Neuronal stem cell (in vitro differentiated cells): ENCODE results near the gene SIGLEC10.

Experiments used
- DNase-seq: peaks from one replicate; pipeline ENCODE4 v3.0.0-alpha.2; 2013; ENCODE audit warnings: low spot score
- H2AFZ ChIP-seq: one replicate; pipeline ENCODE4 v1.6.1; 2013; ENCODE audit warnings: mild to moderate bottlenecking, low read length, inconsistent platforms
- H2AK5ac ChIP-seq: 2 replicates; pipeline ENCODE4 v1.6.1; 2013; ENCODE audit warnings: low read depth, mild to moderate bottlenecking, inconsistent platforms, low read length, moderate library complexity, mixed read lengths
- H2BK120ac ChIP-seq: 2 replicates; pipeline ENCODE4 v1.6.1; 2013; ENCODE audit warnings: low read depth, mild to moderate bottlenecking, inconsistent platforms, low read length, moderate library complexity, mixed read lengths
- H2BK12ac ChIP-seq: one replicate; pipeline ENCODE4 v1.6.1; 2013; ENCODE audit warnings: low read length, inconsistent platforms
- H2BK15ac ChIP-seq: 2 replicates; pipeline ENCODE4 v1.6.1; 2013; ENCODE audit warnings: mild to moderate bottlenecking, low read length, inconsistent platforms, mixed read lengths
- H2BK5ac ChIP-seq: one replicate; pipeline ENCODE4 v1.6.1; 2013; ENCODE audit warnings: inconsistent platforms, mild to moderate bottlenecking, low read length, moderate library complexity
- H3K14ac ChIP-seq: one replicate; pipeline ENCODE4 v1.6.1; 2013; ENCODE audit warnings: low read length, inconsistent platforms
- H3K18ac ChIP-seq: 2 replicates; pipeline ENCODE4 v1.6.1; 2013; ENCODE audit warnings: low read length, inconsistent platforms
- H3K23ac ChIP-seq: 2 replicates; pipeline ENCODE4 v1.6.1; 2013; ENCODE audit warnings: low read depth, mild to moderate bottlenecking, mixed read lengths, low read length, inconsistent platforms; ENCODE audit not compliant: poor library complexity
- H3K27ac ChIP-seq: replicated peaks from 3 replicates; pipeline ENCODE4 v1.5.1; 2013; ENCODE audit warnings: low read length, inconsistent platforms
- H3K27me3 ChIP-seq, 3 experiments: 2 replicates each; pipeline ENCODE4 v1.6.1; 2013; ENCODE audit warnings: low read length in 3 of 3, mild to moderate bottlenecking in 2 of 3, inconsistent platforms in 1 of 3, low read depth in 1 of 3, mixed read lengths in 1 of 3, moderate library complexity in 1 of 3; ENCODE audit not compliant: control insufficient read depth in 3 of 3, insufficient read depth in 3 of 3
- H3K36me3 ChIP-seq, 2 donors: replicated peaks in 1 of 2; 2 replicates each; pipeline ENCODE4 v1.6.1; 2013; ENCODE audit warnings: low read length in 2 of 2; ENCODE audit not compliant: control insufficient read depth in 2 of 2, insufficient read depth in 2 of 2
- H3K4ac ChIP-seq: 2 replicates; pipeline ENCODE4 v1.6.1; 2013; ENCODE audit warnings: inconsistent platforms, mild to moderate bottlenecking, low read length, moderate library complexity
- H3K4me1 ChIP-seq, 2 donors: 1 replicate in 1 of 2; 2 replicates in 1 of 2; pipeline ENCODE4 v1.6.1; 2013; ENCODE audit warnings: low read length in 2 of 2, low read depth in 1 of 2; ENCODE audit not compliant: control insufficient read depth in 2 of 2, insufficient read depth in 1 of 2
- H3K4me2 ChIP-seq: one replicate; pipeline ENCODE4 v1.6.1; 2013; ENCODE audit warnings: mild to moderate bottlenecking, low read length, inconsistent platforms; ENCODE audit not compliant: insufficient read depth, poor library complexity, severe bottlenecking
- H3K4me3 ChIP-seq, 2 donors: 2 replicates each; pipeline ENCODE4 v1.5.1; 2013; ENCODE audit warnings: low read length in 2 of 2, mild to moderate bottlenecking in 2 of 2, inconsistent platforms in 1 of 2, moderate library complexity in 1 of 2
- H3K79me1 ChIP-seq: one replicate; pipeline ENCODE4 v1.6.1; 2013; ENCODE audit warnings: low read depth, mild to moderate bottlenecking, inconsistent platforms, low read length, moderate library complexity
- H3K9ac ChIP-seq: one replicate; pipeline ENCODE4 v1.6.1; 2013; ENCODE audit warnings: mild to moderate bottlenecking, low read depth, low read length, inconsistent platforms; ENCODE audit not compliant: poor library complexity
- H3K9me3 ChIP-seq, 2 donors: replicated peaks in 1 of 2; 2 replicates each; pipeline versions ENCODE3 to v1.6.1; 2013; ENCODE audit warnings: low read length in 2 of 2, mild to moderate bottlenecking in 2 of 2, inconsistent platforms in 1 of 2, low read depth in 1 of 2, mixed read lengths in 1 of 2, moderate library complexity in 1 of 2; ENCODE audit not compliant: control insufficient read depth in 2 of 2, insufficient read depth in 1 of 2
- H4K8ac ChIP-seq: one replicate; pipeline ENCODE4 v1.6.1; 2013; ENCODE audit warnings: low read depth, mild to moderate bottlenecking, inconsistent platforms, low read length, moderate library complexity
- H4K91ac ChIP-seq: one replicate; pipeline ENCODE4 v1.6.1; 2013; ENCODE audit warnings: low read length, low read depth, mild to moderate bottlenecking, inconsistent platforms; ENCODE audit not compliant: poor library complexity
- WGBS, 2 donors: extraction: QIAGEN DNeasy Blood & Tissue Kit; methylation state at CpG; one replicate each; pipeline ENCODE4 v1.1.7; 2013; ENCODE audit warnings: missing lambda C conversion rate in 2 of 2, mixed read lengths in 1 of 2; ENCODE audit not compliant: insufficient read length in 2 of 2, insufficient replicate concordance in 1 of 2; ENCODE audit errors: extremely low coverage in 2 of 2; 5-methylcytosine and 5-hydroxymethylcytosine counted together

The SIGLEC10 gene

DNA sequence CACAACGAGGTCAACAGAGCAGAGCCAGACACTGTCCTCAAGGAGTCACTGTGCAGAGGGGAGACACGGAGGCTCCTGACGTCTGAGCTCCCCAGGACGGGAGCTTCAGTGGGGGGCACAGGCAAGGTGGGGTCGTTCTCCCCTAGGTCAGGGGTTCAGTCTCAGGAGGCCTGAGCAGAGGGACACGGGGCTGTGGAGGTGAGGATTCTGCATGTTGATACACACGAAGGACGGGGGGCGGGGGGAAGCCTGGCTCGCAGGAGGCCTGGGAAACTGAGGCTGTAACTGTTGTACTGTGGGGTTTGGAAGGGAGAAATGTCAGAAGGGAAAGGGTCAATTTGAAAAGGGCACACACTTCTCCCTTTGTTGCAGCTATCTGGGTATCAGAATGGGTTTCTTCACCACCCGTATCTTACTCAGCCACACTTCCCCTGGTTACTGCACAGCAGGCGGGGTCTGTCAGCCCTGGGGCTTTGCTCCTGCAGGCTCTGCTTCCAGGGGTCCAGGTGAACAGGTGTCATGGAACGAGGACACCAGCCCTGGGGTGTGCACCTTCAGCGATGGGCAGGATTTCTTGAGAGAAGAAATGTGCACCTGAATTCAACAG is 41.6 kb upstream of the SIGLEC10 start:
- H3K14ac ChIP-seq, result no peak overlapping the region
- no peak overlapping the region for H4K8ac ChIP-seq
- H2BK120ac ChIP-seq, result no peak overlapping the region
- no peaks in the 10 kb centered on the region for H3K36me3 ChIP-seq
- no peak overlapping the region for H2BK12ac ChIP-seq
- no peak overlapping the region for H3K18ac ChIP-seq
- H3K9me3 ChIP-seq, result peaks cover 0 to 5% of the 10 kb centered on the region in 2 donors
- DNase-seq, result no peak
- no CpG with 5 or more reads among the region's 14 CpGs for whole genome bisulfite sequencing, 2 donors
- no peak overlapping the region for H3K27ac ChIP-seq
- no peak overlapping the region for H2AFZ ChIP-seq
- H3K4ac ChIP-seq, result no peak overlapping the region
- no peak overlapping the region for H3K9ac ChIP-seq
- peaks cover 0 to 42% (median 0%) of the 10 kb centered on the region in 3 experiments for H3K27me3 ChIP-seq
- H2AK5ac ChIP-seq, result no peak overlapping the region
- H3K79me1 ChIP-seq, result no peaks in the 10 kb centered on the region
- H3K4me2 ChIP-seq, result no peak overlapping the region
- no peak overlapping the region for H2BK15ac ChIP-seq
- no peak overlapping the region for H2BK5ac ChIP-seq
- H3K4me3 ChIP-seq, result no peak overlapping the region
- no peak overlapping the region for H4K91ac ChIP-seq
- H3K23ac ChIP-seq, result no peak overlapping the region
- no peaks in the 10 kb centered on the region for H3K4me1 ChIP-seq

DNA sequence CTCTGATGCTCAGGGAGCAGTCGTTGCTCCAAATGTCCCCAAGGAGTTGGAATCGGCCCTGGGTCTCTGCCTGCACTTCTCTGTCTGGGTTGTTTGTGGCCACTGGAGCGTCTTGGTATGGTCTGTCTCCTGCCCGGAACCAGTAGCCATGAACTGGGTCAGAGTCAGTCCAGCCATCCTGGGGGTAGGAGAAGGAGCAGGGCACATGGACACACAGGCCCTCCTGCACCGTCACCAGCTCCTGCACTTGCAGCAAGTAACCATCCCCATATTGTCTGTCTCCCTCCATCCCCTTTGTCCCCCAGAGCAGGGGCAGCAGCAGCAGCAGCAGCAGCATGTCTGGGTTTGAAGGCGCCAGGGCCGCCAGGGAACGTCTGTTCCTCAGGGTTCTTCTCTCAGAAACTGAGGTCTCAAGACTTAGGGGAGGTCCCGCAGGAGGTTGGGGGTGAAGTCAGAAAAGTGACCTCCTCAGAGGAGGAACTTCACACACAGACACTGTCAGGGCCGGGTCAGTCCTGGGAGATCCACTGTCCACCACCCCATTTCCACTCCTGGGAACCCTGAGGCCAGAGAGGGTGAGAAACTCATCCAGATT is 40.7 kb upstream of the SIGLEC10 start, which contains the start of gene SIGLEC8:
SIGLEC8 (minus strand) TSS at position 404 of the 595 bp plus-strand sequence; CDS start at position 337, 67 bp downstream.
- Histone ChIP-seq H3K4me1 (no peaks in the 10 kb centered on the region), H3K9ac (no peak within 1 kb of the TSS), H3K79me1 (no peaks in the 10 kb centered on the region), H2AK5ac (no peak within 1 kb of the TSS), H3K14ac (peak within 1 kb of the TSS; percentile 49), H2BK15ac (no peak within 1 kb of the TSS), H3K4ac (no peak within 1 kb of the TSS), H3K27ac (no peak within 1 kb of the TSS), H4K91ac (no peak within 1 kb of the TSS), H3K4me2 (no peak within 1 kb of the TSS), H2AFZ (no peak within 1 kb of the TSS), H3K9me3 (peaks cover 0 to 5% of the 10 kb centered on the region in 2 donors), H4K8ac (no peak within 1 kb of the TSS), H2BK5ac (peak within 1 kb of the TSS; percentile 5), H3K27me3 (peaks cover 0 to 37% (median 0%) of the 10 kb centered on the region in 3 experiments), H3K4me3 (no peak within 1 kb of the TSS), H3K18ac (peak within 1 kb of the TSS; percentile 42), H2BK120ac (no peak within 1 kb of the TSS), H3K23ac (no peak within 1 kb of the TSS), H2BK12ac (no peak within 1 kb of the TSS), H3K36me3 (no peaks in the 10 kb centered on the region)
- DNase-seq, result no peak
- WGBS, 2 donors, result no CpG with 5 or more reads among the region's 10 CpGs

DNA sequence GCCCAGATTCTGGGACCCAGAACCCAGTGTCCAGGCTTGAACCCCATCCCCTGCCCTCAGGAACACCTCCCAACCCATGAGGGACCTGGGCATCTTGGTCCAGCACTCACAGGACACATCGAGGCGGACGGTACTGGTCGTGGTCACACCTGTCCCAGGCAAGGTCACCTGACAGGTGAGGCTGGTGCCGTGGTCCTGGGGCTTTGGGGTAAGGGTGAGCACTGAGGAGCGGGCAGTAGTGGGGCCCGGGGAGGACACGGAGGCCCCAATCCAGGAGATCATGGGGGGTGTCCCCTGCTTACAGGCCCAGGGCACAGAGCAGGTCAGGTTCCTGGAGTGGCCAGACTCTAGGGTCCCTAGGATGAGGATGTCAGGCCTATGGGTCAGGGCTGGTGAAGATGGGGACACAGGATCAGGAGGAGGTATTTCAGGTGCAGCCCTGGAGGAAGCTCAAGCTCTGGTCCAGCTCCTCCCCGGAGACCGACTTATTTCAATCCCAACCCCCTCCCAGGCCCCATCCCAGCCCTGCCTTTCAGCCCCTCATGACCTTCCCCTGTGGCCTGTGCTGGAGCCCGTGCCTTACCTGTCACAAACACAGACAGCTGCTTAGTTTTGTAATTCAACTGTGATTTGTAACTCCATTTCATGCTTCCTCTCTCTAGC is 40.0 kb upstream of the SIGLEC10 start:
- H3K4ac ChIP-seq, result no peak overlapping the region
- WGBS, 2 donors, result no CpG with 5 or more reads among the region's 11 CpGs
- H2BK120ac ChIP-seq, result no peak overlapping the region
- no peak overlapping the region for H3K14ac ChIP-seq
- H2BK5ac ChIP-seq, result peak overlapping the region; percentile 5
- no peak for DNase-seq
- peaks cover 0 to 3% of the 10 kb centered on the region in 2 donors for H3K9me3 ChIP-seq
- H3K4me3 ChIP-seq, result no peak overlapping the region
- no peak overlapping the region for H4K8ac ChIP-seq
- H3K4me2 ChIP-seq, result no peak overlapping the region
- H3K23ac ChIP-seq, result no peak overlapping the region
- H3K36me3 ChIP-seq, result no peaks in the 10 kb centered on the region
- H2AFZ ChIP-seq, result no peak overlapping the region
- no peak overlapping the region for H2BK15ac ChIP-seq
- no peak overlapping the region for H3K18ac ChIP-seq
- H3K79me1 ChIP-seq, result no peaks in the 10 kb centered on the region
- H2BK12ac ChIP-seq, result no peak overlapping the region
- no peak overlapping the region for H3K27ac ChIP-seq
- no peak overlapping the region for H3K9ac ChIP-seq
- H3K27me3 ChIP-seq, result peaks cover 0 to 31% (median 0%) of the 10 kb centered on the region in 3 experiments
- H2AK5ac ChIP-seq, result no peak overlapping the region
- H4K91ac ChIP-seq, result no peak overlapping the region
- H3K4me1 ChIP-seq, result no peaks in the 10 kb centered on the region
